Measurements from ENCODE around the gene PTPMT1. TPM values are rescaled to one million over a fixed set of nuclear protein-coding genes. Genes with fewer than 3 reads are reported as not detected.

Gene PTPMT1
- total RNA-seq, 2 donors from 2014 or later = 52.4 TPM

DNA sequence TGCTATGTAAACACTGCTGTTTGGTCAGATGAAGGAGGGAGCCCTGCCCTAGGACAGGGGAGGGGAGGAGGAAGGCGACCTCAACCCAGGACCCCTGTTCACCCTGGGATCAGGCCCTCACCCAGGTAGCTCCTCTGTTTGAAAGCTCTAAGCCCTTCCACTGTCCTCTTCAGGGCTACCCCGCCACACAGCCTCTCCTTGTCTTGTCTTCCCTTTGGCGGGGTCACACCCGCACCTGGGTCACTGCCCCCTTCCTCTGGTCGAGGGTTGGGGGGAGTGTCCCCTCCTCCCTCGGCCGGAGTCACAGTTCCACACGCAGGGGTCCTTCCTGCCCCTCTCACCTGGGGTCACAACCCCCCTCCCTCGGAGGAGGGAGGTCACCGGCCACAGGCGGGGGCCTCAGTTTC is 463 bp upstream of the PTPMT1 start:
- intact Hi-C loops (cut with DNase I) = no loop called here
- no peak for TF ChIP-seq POLR2A (IDR thresholded peaks at IDR 0.05)
- TF ChIP-seq, protein P1, sequence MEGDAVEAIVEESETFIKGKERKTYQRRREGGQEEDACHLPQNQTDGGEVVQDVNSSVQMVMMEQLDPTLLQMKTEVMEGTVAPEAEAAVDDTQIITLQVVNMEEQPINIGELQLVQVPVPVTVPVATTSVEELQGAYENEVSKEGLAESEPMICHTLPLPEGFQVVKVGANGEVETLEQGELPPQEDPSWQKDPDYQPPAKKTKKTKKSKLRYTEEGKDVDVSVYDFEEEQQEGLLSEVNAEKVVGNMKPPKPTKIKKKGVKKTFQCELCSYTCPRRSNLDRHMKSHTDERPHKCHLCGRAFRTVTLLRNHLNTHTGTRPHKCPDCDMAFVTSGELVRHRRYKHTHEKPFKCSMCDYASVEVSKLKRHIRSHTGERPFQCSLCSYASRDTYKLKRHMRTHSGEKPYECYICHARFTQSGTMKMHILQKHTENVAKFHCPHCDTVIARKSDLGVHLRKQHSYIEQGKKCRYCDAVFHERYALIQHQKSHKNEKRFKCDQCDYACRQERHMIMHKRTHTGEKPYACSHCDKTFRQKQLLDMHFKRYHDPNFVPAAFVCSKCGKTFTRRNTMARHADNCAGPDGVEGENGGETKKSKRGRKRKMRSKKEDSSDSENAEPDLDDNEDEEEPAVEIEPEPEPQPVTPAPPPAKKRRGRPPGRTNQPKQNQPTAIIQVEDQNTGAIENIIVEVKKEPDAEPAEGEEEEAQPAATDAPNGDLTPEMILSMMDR (IDR thresholded peaks at IDR 0.05) = no peak
- ATAC-seq = no peak

DNA sequence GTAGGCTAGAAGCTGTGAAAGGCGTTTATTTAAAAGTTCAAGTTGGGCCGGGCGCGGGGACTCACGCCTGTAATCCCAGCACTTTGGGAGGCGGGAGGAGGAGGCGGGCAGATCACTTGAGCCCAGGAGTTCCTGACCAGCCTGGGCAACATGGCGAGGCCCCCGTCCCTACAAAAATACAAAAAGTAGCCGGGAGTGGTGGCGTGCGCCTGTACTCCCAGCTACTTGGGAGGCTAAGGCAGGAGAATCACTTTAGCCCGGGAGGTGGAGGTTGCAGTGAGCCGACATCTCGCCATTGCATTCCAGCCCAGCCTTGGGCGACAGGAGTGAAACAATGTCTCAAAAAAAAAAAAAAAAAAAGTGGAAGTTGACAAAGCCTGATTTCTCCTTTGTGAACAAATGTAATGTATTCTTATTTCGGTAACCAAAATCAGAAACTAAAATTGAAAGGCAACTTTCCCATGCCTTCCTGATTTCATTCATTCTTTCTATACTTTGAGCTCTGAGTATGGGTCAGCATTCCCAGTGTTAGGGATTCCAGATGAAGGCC is 825 bp downstream of the PTPMT1 start:
- no peaks in the 10 kb centered on the region for H3K36me3 ChIP-seq (replicated peaks in 1 of 2; ENCODE audit: insufficient read depth in 1 of 2, low read depth in 2 of 2)
- no peaks in the 10 kb centered on the region for H3K9me3 ChIP-seq
- ATAC-seq = peak; percentile 15
- H3K27ac ChIP-seq = peak overlapping the region; percentile 48 to 87 (median 78)
- no peaks in the 10 kb centered on the region for H3K27me3 ChIP-seq
- WGBS, 2 donors = 23 to 24% methylated on average over 16 to 17 of the region's 17 CpGs
- peak in 2 of 4 donors; percentile 28 to 41 for DNase-seq
- TF ChIP-seq, protein P1 (IDR thresholded peaks at IDR 0.05) = no peak
- TF ChIP-seq POLR2A (IDR thresholded peaks at IDR 0.05) = no peak
- H3K4me3 ChIP-seq = peak overlapping the region; percentile 84 to 87
- peaks cover 29% of the 10 kb centered on the region for H3K4me1 ChIP-seq
- intact Hi-C loops (cut with DNase I) = no loop called here

More for the DNA sequence above, 463 bp upstream of the PTPMT1 start:
- no peaks in the 10 kb centered on the region for H3K27me3 ChIP-seq
- peaks cover 29% of the 10 kb centered on the region for H3K4me1 ChIP-seq
- H3K4me3 ChIP-seq = peak overlapping the region; percentile 84 to 87
- DNase-seq = no peak
- H3K27ac ChIP-seq = peak overlapping the region; percentile 48 to 87 (median 78)
- WGBS, 2 donors = 7 to 29% methylated on average over 3 to 11 of the region's 11 CpGs
- no peaks in the 10 kb centered on the region for H3K9me3 ChIP-seq
- H3K36me3 ChIP-seq (replicated peaks in 1 of 2; ENCODE audit: insufficient read depth in 1 of 2, low read depth in 2 of 2) = no peaks in the 10 kb centered on the region

DNA sequence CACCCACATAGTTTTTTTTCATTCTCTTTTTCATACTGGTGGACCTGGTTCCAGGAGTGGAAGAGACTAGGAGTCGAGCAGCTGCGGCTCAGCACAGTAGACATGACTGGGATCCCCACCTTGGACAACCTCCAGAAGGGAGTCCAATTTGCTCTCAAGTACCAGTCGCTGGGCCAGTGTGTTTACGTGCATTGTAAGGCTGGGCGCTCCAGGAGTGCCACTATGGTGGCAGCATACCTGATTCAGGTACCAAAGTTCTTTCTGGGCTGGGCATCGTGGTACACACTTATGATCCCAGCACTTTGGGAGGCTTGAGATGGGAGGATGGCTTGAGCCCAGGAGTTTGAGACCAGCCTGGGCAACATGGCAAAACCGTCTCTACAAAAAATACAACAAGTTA is 4.2 kb downstream of the PTPMT1 start:
- DNase-seq (no peak), ATAC-seq (no peak)
- Histone ChIP-seq H3K36me3 (replicated peaks in 1 of 2; ENCODE audit: insufficient read depth in 1 of 2, low read depth in 2 of 2) (peaks cover 0 to 6% of the 10 kb centered on the region in 2 donors), H3K27me3 (no peaks in the 10 kb centered on the region), H3K27ac (no peak overlapping the region), H3K4me1 (peaks cover 22% of the 10 kb centered on the region), H3K9me3 (no peaks in the 10 kb centered on the region), H3K4me3 (no peak overlapping the region)
- WGBS, 2 donors = 94 to 96% methylated on average over 7 of the region's 7 CpGs
- no peak for TF ChIP-seq POLR2A (IDR thresholded peaks at IDR 0.05)
- TF ChIP-seq, protein P1 (IDR thresholded peaks at IDR 0.05) = no peak
- intact Hi-C loops (cut with DNase I) = no loop called here

DNA sequence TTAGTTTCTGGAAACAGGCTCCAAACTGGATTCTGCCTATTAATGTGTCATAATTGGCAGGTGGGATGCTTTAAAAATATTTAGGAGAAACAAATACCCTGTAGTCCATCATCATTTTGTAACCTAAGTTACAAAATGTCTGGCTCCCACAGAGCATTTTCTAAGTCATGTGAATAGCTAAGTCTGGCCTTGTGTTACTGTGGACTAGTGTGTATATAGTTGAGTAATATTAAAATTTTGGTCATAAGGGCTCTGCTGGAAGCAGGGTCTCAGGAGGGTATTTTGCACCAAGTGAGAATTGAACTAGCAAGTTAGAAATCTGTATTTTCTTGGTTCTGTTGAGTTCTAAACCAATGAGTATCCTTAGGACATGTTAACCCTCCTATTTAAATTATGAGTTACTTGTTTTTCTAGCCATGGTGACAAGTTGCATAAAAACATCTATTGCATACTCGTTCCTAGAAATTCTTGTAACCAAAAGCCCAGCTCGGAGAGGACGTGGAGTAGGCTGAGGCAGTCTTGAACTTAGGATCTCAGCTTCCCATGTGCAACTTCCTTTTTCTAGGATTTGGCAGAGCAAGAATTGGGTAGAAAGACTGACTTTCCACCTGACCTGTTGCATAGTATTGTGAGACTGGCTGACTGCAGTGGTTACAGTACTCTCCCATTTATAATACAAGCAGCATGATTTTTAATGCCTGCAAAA is 5.4 kb downstream of the PTPMT1 start:
- ATAC-seq (no peak), DNase-seq (no peak)
- H3K36me3 ChIP-seq (replicated peaks in 1 of 2; ENCODE audit: insufficient read depth in 1 of 2, low read depth in 2 of 2) = peaks cover 0 to 6% of the 10 kb centered on the region in 2 donors
- no peaks in the 10 kb centered on the region for H3K27me3 ChIP-seq
- TF ChIP-seq, protein P1 (IDR thresholded peaks at IDR 0.05) = no peak
- no peak for TF ChIP-seq POLR2A (IDR thresholded peaks at IDR 0.05)
- H3K27ac ChIP-seq = no peak overlapping the region
- intact Hi-C loops (cut with DNase I) = no loop called here
- peaks cover 16% of the 10 kb centered on the region for H3K4me1 ChIP-seq
- no peaks in the 10 kb centered on the region for H3K9me3 ChIP-seq
- 75 to 92% methylated on average over 3 of the region's 3 CpGs for WGBS, 2 donors
- H3K4me3 ChIP-seq = no peak overlapping the region

All from body of pancreas (tissue), 4 donors.